B cell (primary cell): ENCODE results near the gene C7orf33. TPM values are rescaled to one million over a fixed set of nuclear protein-coding genes. Genes with fewer than 3 reads are reported as not detected.

Source experiments
- ATAC-seq: fragments of 200-7000 bp; cut with Tn5 transposase; one replicate; pipeline ENCODE4 v1.10.0; 2021; ENCODE audit warnings: low read depth, mild to moderate bottlenecking, moderate number of reproducible peaks, moderate library complexity
- CTCF ChIA-PET: fragments of 350-600 bp; sonication (Branson Sonifier 250); formaldehyde crosslinking; loops from one replicate; lab custom pipeline; 2021; ENCODE audit warnings: antibody characterized with exemption, inconsistent platforms; lab: Charles Lee
- POLR2A ChIA-PET: fragments of 350-600 bp; sonication (Branson Sonifier 250); formaldehyde crosslinking; loops from one replicate; lab custom pipeline; 2021; ENCODE audit warnings: antibody characterized with exemption; lab: Charles Lee
- DNase-seq: peaks from one replicate; pipeline ENCODE4 v3.0.0; 2013
- H2AFZ ChIP-seq: 2 replicates; pipeline ENCODE4 v1.6.1; 2012; ENCODE audit warnings: mild to moderate bottlenecking, low read depth, low read length; ENCODE audit not compliant: insufficient read depth, poor library complexity, severe bottlenecking
- H3K27ac ChIP-seq, 2 donors: 1 replicate in 1 of 2; 2 replicates in 1 of 2; pipeline ENCODE4 v1.5.1; 2012 to 2013; ENCODE audit warnings: low read length in 2 of 2, mild to moderate bottlenecking in 2 of 2, moderate library complexity in 1 of 2
- H3K27me3 ChIP-seq, 4 experiments: fragments of 200-600 bp in 1 of 4; sonication (generic) in 1 of 4; replicated peaks in 1 of 4; 1 replicate in 2 of 4; 2 replicates in 2 of 4; pipeline versions ENCODE4 v1.6.1 to v1.7.0; 2013 to 2016; ENCODE audit warnings: low read length in 3 of 4, mild to moderate bottlenecking in 2 of 4, mixed read lengths in 1 of 4, moderate library complexity in 1 of 4; ENCODE audit not compliant: insufficient read depth in 4 of 4, control insufficient read depth in 3 of 4; ENCODE audit errors: control extremely low read depth in 1 of 4
- H3K36me3 ChIP-seq, 2 experiments: replicated peaks in 1 of 2; 1 replicate in 1 of 2; 2 replicates in 1 of 2; pipeline versions ENCODE4 v1.6.1 to v1.7.1; 2013; ENCODE audit warnings: low read length in 1 of 2; ENCODE audit not compliant: insufficient read depth in 2 of 2, control insufficient read depth in 1 of 2; ENCODE audit errors: control extremely low read depth in 1 of 2, extremely low read depth in 1 of 2
- H3K4me1 ChIP-seq, 2 donors: fragments of 200-600 bp in 1 of 2; sonication (generic) in 1 of 2; 1 replicate in 1 of 2; 2 replicates in 1 of 2; pipeline versions ENCODE4 v1.5.1 to v1.6.1; 2013 to 2017; ENCODE audit warnings: low read length in 2 of 2; ENCODE audit not compliant: control insufficient read depth in 2 of 2, insufficient read depth in 2 of 2
- H3K4me2 ChIP-seq: replicated peaks from 2 replicates; pipeline ENCODE3; 2012; ENCODE audit warnings: mild to moderate bottlenecking, low read depth, low read length; ENCODE audit not compliant: poor library complexity, severe bottlenecking
- H3K4me3 ChIP-seq, 5 experiments: fragments of 200-600 bp in 1 of 5; sonication (generic) in 1 of 5; 1 replicate in 3 of 5; 2 replicates in 2 of 5; pipeline versions ENCODE4 v1.5.1 to v1.7.0; 2011 to 2016; ENCODE audit warnings: low read length in 4 of 5, mild to moderate bottlenecking in 4 of 5, low read depth in 2 of 5, control low read depth in 1 of 5, moderate library complexity in 1 of 5; ENCODE audit not compliant: insufficient read depth in 1 of 5; ENCODE audit errors: control extremely low read depth in 1 of 5, extremely low read depth in 1 of 5
- H3K79me2 ChIP-seq: fragments of 200-600 bp; sonication (generic); one replicate; pipeline ENCODE4 v1.6.0; 2016; ENCODE audit warnings: low read length; ENCODE audit not compliant: control insufficient read depth, insufficient read depth
- H3K9ac ChIP-seq: fragments of 200-600 bp; sonication (generic); 2 replicates; pipeline ENCODE4 v1.6.1; 2017; ENCODE audit warnings: mild to moderate bottlenecking, low read length, moderate library complexity
- H3K9me3 ChIP-seq, 3 donors: one replicate each; pipeline versions ENCODE4 v1.6.1 to v1.7.1; 2013; ENCODE audit warnings: low read length in 2 of 3; ENCODE audit not compliant: control insufficient read depth in 2 of 3, insufficient read depth in 1 of 3; ENCODE audit errors: control extremely low read depth in 1 of 3
- H4K20me1 ChIP-seq: 2 replicates; pipeline ENCODE4 v1.6.0; 2012; ENCODE audit warnings: mild to moderate bottlenecking, low read length; ENCODE audit not compliant: insufficient read depth, control insufficient read depth, poor library complexity, severe bottlenecking
- H3K27ac Mint-ChIP-seq: one replicate; pipeline ENCODE4 v1.8.0; 2021; ENCODE audit warnings: mixed read lengths
- H3K27me3 Mint-ChIP-seq: one replicate; pipeline ENCODE4 v1.8.0; 2021; ENCODE audit warnings: mixed read lengths
- H3K4me1 Mint-ChIP-seq: one replicate; pipeline ENCODE4 v1.8.0; 2021; ENCODE audit warnings: mixed read lengths
- H3K4me3 Mint-ChIP-seq: one replicate; pipeline ENCODE4 v1.8.0; 2021; ENCODE audit warnings: mixed read lengths
- H3K9me3 Mint-ChIP-seq: one replicate; pipeline ENCODE4 v1.8.0; 2022; ENCODE audit warnings: mixed read lengths; ENCODE audit not compliant: insufficient read depth
- EZH2 ChIP-seq: IDR thresholded peaks from 2 replicates; pipeline ENCODE4 v1.6.1; 2012; ENCODE audit warnings: borderline replicate concordance, low read depth, mild to moderate bottlenecking, moderate library complexity, low read length; ENCODE audit not compliant: insufficient read depth, poor library complexity, severe bottlenecking
- WGBS: methylation state at CpG from one replicate; pipeline ENCODE4 v1.1.5; 2013; ENCODE audit warnings: missing lambda C conversion rate; ENCODE audit not compliant: insufficient coverage; 5-methylcytosine and 5-hydroxymethylcytosine counted together
- intact Hi-C: fragments of 100-400 bp; cut with micrococcal nuclease; formaldehyde crosslinking; loops from one replicate; pipeline ENCODE4 v1.10.0; 2022
- polyA plus RNA-seq: library from polyadenylated mRNA; depleted of rRNA; stranded (reverse); fragments of >200 nt; gene quantifications from 2 replicates; pipeline ENCODE4 v1.2.3, GENCODE V29; 2012
- total RNA-seq, 2 donors: library from RNA; stranded (reverse); fragments of 120-200 nt in 1 of 2; gene quantifications; 1 replicate in 1 of 2; 2 replicates in 1 of 2; pipeline versions ENCODE4 v1.2.3 to v1.2.4, GENCODE V29; 2013 to 2022
- TF ChIP-seq, protein P1 (sequence below): fragments of 200-600 bp; IDR thresholded peaks from one replicate; pipeline ENCODE4 v1.8.0; 2022; ENCODE audit warnings: antibody characterized with exemption, mild to moderate bottlenecking

C7orf33 gene
- total and polyA plus RNA-seq, 2 donors (not counting 1 experiment from before 2014, with no cell fraction given) = not detected

DNA sequence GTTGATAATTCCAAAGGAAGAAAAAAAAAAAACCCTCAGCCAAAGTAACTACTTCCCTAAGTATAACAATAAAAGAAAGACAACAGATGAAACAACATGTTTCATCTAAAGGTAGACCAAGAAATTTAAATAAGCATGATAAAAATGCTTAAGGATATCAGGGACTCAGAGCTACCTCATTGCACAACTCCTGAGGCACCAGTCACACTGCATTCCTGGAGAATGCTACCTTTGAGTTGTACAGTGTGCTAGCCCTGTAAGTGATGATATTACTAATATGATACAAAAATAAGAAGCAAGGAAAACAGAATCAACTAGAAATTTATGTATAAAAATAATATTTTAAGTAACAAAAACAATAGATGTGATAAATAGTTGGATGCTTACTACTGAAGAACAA, 29.5 kb upstream of the C7orf33 start:
- Histone ChIP-seq H3K79me2 (no peaks in the 10 kb centered on the region), H3K4me3 (no peak overlapping the region), H3K4me1 (peaks cover 8 to 13% of the 10 kb centered on the region in 2 donors), H3K36me3 (no peaks in the 10 kb centered on the region), H3K9me3 (peaks cover 0 to 2% (median 0%) of the 10 kb centered on the region in 3 donors), H3K27me3 (peaks cover 0 to 7% (median 0%) of the 10 kb centered on the region in 4 experiments), H3K9ac (no peak overlapping the region), H3K27ac (no peak overlapping the region), H2AFZ (no peak overlapping the region), H3K4me2 (no peak overlapping the region), H4K20me1 (no peaks in the 10 kb centered on the region)
- no peak for ATAC-seq
- no peak overlapping the region for H3K4me3 Mint-ChIP-seq
- TF ChIP-seq, protein P1, sequence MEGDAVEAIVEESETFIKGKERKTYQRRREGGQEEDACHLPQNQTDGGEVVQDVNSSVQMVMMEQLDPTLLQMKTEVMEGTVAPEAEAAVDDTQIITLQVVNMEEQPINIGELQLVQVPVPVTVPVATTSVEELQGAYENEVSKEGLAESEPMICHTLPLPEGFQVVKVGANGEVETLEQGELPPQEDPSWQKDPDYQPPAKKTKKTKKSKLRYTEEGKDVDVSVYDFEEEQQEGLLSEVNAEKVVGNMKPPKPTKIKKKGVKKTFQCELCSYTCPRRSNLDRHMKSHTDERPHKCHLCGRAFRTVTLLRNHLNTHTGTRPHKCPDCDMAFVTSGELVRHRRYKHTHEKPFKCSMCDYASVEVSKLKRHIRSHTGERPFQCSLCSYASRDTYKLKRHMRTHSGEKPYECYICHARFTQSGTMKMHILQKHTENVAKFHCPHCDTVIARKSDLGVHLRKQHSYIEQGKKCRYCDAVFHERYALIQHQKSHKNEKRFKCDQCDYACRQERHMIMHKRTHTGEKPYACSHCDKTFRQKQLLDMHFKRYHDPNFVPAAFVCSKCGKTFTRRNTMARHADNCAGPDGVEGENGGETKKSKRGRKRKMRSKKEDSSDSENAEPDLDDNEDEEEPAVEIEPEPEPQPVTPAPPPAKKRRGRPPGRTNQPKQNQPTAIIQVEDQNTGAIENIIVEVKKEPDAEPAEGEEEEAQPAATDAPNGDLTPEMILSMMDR = no peak
- TF ChIP-seq EZH2 = no peak
- H3K4me1 Mint-ChIP-seq = peaks cover 15% of the 10 kb centered on the region
- no peak for DNase-seq
- H3K27ac Mint-ChIP-seq = no peak overlapping the region
- CTCF ChIA-PET = interaction anchor here (0.6 kb wide), 1 partner anchor 824 kb away, joined by 5 read pairs; no protein-coding TSS in a partner anchor
- intact Hi-C loops = loop anchor here (10.0 kb wide), 1 partner anchor 134 kb away; the partner anchor contains the start of gene CUL1
- peaks cover 2% of the 10 kb centered on the region for H3K9me3 Mint-ChIP-seq
- peaks cover 10% of the 10 kb centered on the region for H3K27me3 Mint-ChIP-seq
- POLR2A ChIA-PET = no interaction called here

- H3K79me2 ChIP-seq = no peaks in the 10 kb centered on the region
- no peaks in the 10 kb centered on the region for H4K20me1 ChIP-seq
- H3K9ac ChIP-seq = peak overlapping the region; percentile 35
- peaks cover 3% of the 10 kb centered on the region for H3K27me3 Mint-ChIP-seq
- CTCF ChIA-PET = interaction anchor here (1.0 to 4.3 kb wide), 2 partner anchors 12 to 299 kb away, joined by 4 to 25 read pairs; no protein-coding TSS in a partner anchor
- ATAC-seq (no peak), DNase-seq (no peak)
- H3K4me3 Mint-ChIP-seq = peak overlapping the region; percentile 70
- H3K27ac Mint-ChIP-seq = peak overlapping the region; percentile 5
- H3K9me3 Mint-ChIP-seq = peaks cover 2% of the 10 kb centered on the region
- H3K27ac ChIP-seq = no peak overlapping the region
- no peak overlapping the region for H3K4me2 ChIP-seq
- H3K4me3 ChIP-seq = peak overlapping the region in 1 of 5 experiments; percentile 20
- peaks cover 8 to 13% of the 10 kb centered on the region in 2 donors for H3K4me1 ChIP-seq
- WGBS = 54% methylated on average over 2 of the region's 4 CpGs
- H3K36me3 ChIP-seq = no peaks in the 10 kb centered on the region
- H3K4me1 Mint-ChIP-seq = peaks cover 15% of the 10 kb centered on the region
- H3K27me3 ChIP-seq = no peaks in the 10 kb centered on the region
- H3K9me3 ChIP-seq = peaks cover 0 to 2% (median 0%) of the 10 kb centered on the region in 3 donors
- POLR2A ChIA-PET = interaction anchor here (0.6 kb wide), 1 partner anchor 129 kb away, joined by 8 read pairs; no protein-coding TSS in a partner anchor
- intact Hi-C loops = loop anchor here (10.0 kb wide), 1 partner anchor 131 kb away; the partner anchor contains the start of gene CUL1
- peak overlapping the region; percentile 32 for H2AFZ ChIP-seq
- TF ChIP-seq, protein P1 = no peak
- no peak for TF ChIP-seq EZH2
These were observed 26.8 kb upstream of the C7orf33 start for GRCh38 chr7:148563583-148564274.
